ENCODE results near the gene WWOX.

Gene WWOX

GRCh38 chr16:78128913-78129312 is 29.5 kb downstream of the WWOX start:
- DNase-seq (ENCODE audit: low read depth): no peak
- no peak overlapping the region for H3K4me3 ChIP-seq (ENCODE audit: low read depth, low read length)
- no peak for TF ChIP-seq CTCF (IDR thresholded peaks at IDR 0.05; ENCODE audit: insufficient read depth, low read depth, low read length, missing control alignments)

- H3K4me3 ChIP-seq (ENCODE audit: low read depth, low read length): no peak overlapping the region
- no peak for TF ChIP-seq CTCF (IDR thresholded peaks at IDR 0.05; ENCODE audit: insufficient read depth, low read depth, low read length, missing control alignments)
- DNase-seq (ENCODE audit: low read depth): no peak
These were observed 29.9 kb downstream of the WWOX start for GRCh38 chr16:78129349-78129748.

GRCh38 chr16:78130083-78130608 is 30.7 kb downstream of the WWOX start:
- H3K4me3 ChIP-seq (ENCODE audit: low read depth, low read length): no peak overlapping the region
- no peak for DNase-seq (ENCODE audit: low read depth)
- no peak for TF ChIP-seq CTCF (IDR thresholded peaks at IDR 0.05; ENCODE audit: insufficient read depth, low read depth, low read length, missing control alignments)

GRCh38 chr16:78130950-78131349 is 31.5 kb downstream of the WWOX start:
- DNase-seq (ENCODE audit: low read depth): no peak
- H3K4me3 ChIP-seq (ENCODE audit: low read depth, low read length): no peak overlapping the region
- TF ChIP-seq CTCF (IDR thresholded peaks at IDR 0.05; ENCODE audit: insufficient read depth, low read depth, low read length, missing control alignments): no peak

GRCh38 chr16:78133919-78134318 is 34.5 kb downstream of the WWOX start:
- H3K4me3 ChIP-seq (ENCODE audit: low read depth, low read length): no peak overlapping the region
- TF ChIP-seq CTCF (IDR thresholded peaks at IDR 0.05; ENCODE audit: insufficient read depth, low read depth, low read length, missing control alignments): no peak
- no peak for DNase-seq (ENCODE audit: low read depth)

- no peak for DNase-seq (ENCODE audit: low read depth)
- TF ChIP-seq CTCF (IDR thresholded peaks at IDR 0.05; ENCODE audit: insufficient read depth, low read depth, low read length, missing control alignments): no peak
These were observed 35.6 kb downstream of the WWOX start for GRCh38 chr16:78134944-78135619.

GRCh38 chr16:78137179-78137578 is 37.7 kb downstream of the WWOX start:
- H3K4me3 ChIP-seq (ENCODE audit: low read depth, low read length): no peak overlapping the region
- no peak for TF ChIP-seq CTCF (IDR thresholded peaks at IDR 0.05; ENCODE audit: insufficient read depth, low read depth, low read length, missing control alignments)
- no peak for DNase-seq (ENCODE audit: low read depth)

More at GRCh38 chr16:78134944-78135619, 35.6 kb downstream of the WWOX start:
- H3K4me3 ChIP-seq (ENCODE audit: low read depth, low read length): no peak overlapping the region
